ENCODE data around the gene CCDC196.

GRCh38 chr14:66464261-66464660, 21.9 kb upstream of the CCDC196 start:
- TF ChIP-seq CTCF (optimal IDR thresholded peaks at IDR 0.05 in 1 of 3, IDR thresholded peaks at IDR 0.05 in 1 of 3, conservative IDR thresholded peaks at IDR 0.05 in 1 of 3; ENCODE audit: extremely low read depth in 1 of 3, insufficient read depth in 2 of 3, low read length in 3 of 3), result no peak
- TF ChIP-seq EZH2 (IDR thresholded peaks at IDR 0.05; ENCODE audit: low read length), result no peak

All from keratinocyte (primary cell).